RWPE1 (cell line): ENCODE results near the gene GHDC.
"Not testable (repeated sequence)": the region's sequence is repeated elsewhere in the genome, so short reads cannot be mapped to it uniquely, and the experiment has no call there.

Source experiments
- CTCF ChIA-PET: fragments of 350-600 bp; sonication (Branson Sonifier 250); formaldehyde crosslinking; extraction: SDS; loops from one replicate; lab custom pipeline; 2021; lab: Yijun Ruan, JAX
- POLR2A ChIA-PET: fragments of 400-600 bp; formaldehyde crosslinking; extraction: SDS; loops from one replicate; lab custom pipeline; 2020; ENCODE audit warnings: antibody characterized with exemption; ENCODE audit not compliant: low non-redundant PET; lab: Yijun Ruan, JAX
- DNase-seq: peaks from one replicate; pipeline ENCODE4 v3.0.0; 2012; ENCODE audit warnings: low spot score
- H3K27ac ChIP-seq: fragments of 450-650 bp; 2 replicates; pipeline ENCODE4 v1.5.1; 2017
- TF ChIP-seq, protein P1 (sequence below): fragments of 450-650 bp; conservative IDR thresholded peaks from 2 replicates; pipeline ENCODE4 v1.5.1; 2017; ENCODE audit warnings: low read depth, mild to moderate bottlenecking

GHDC gene

DNA sequence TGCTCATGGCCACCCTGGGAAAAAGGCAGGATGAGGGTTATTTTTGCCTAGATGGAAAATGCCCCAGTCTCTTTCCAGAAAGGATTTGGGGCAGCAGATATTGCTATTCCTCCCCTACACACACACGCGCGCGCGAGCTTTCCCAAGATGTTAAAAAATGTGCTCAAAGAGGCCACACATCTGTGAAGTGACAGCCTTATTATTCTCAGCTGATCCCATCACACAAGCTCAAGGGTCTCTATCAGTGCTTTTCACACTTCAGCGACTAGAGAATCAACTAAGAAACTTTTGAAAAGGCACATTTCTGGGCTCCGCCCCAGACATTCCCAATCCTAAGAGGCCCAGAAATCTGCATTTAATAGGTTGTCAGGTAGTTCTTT is 33.8 kb downstream of the GHDC start:
- CTCF ChIA-PET = interaction anchor here (0.6 kb wide), 2 partner anchors 41 to 373 kb away, joined by 3 to 4 read pairs; no protein-coding TSS in a partner anchor
- no peak overlapping the region for H3K27ac ChIP-seq
- POLR2A ChIA-PET = no interaction called here
- no peak for DNase-seq
- TF ChIP-seq, protein P1, sequence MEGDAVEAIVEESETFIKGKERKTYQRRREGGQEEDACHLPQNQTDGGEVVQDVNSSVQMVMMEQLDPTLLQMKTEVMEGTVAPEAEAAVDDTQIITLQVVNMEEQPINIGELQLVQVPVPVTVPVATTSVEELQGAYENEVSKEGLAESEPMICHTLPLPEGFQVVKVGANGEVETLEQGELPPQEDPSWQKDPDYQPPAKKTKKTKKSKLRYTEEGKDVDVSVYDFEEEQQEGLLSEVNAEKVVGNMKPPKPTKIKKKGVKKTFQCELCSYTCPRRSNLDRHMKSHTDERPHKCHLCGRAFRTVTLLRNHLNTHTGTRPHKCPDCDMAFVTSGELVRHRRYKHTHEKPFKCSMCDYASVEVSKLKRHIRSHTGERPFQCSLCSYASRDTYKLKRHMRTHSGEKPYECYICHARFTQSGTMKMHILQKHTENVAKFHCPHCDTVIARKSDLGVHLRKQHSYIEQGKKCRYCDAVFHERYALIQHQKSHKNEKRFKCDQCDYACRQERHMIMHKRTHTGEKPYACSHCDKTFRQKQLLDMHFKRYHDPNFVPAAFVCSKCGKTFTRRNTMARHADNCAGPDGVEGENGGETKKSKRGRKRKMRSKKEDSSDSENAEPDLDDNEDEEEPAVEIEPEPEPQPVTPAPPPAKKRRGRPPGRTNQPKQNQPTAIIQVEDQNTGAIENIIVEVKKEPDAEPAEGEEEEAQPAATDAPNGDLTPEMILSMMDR = no peak

GRCh38 chr17:42159796-42160530 is 34.3 kb downstream of the GHDC start:
- POLR2A ChIA-PET = interaction anchor here (0.6 kb wide), 1 partner anchor 154 kb away, joined by 3 read pairs; no protein-coding TSS in a partner anchor
- H3K27ac ChIP-seq = no peak overlapping the region
- TF ChIP-seq, protein P1 = no peak
- CTCF ChIA-PET = interaction anchor here (0.6 kb wide), 1 partner anchor 41 kb away, joined by 3 read pairs; no protein-coding TSS in a partner anchor
- DNase-seq = no peak

- CTCF ChIA-PET = no interaction called here
- TF ChIP-seq, protein P1 = no peak
- peak overlapping the region; percentile 68 for H3K27ac ChIP-seq
- no peak for DNase-seq
- POLR2A ChIA-PET = no interaction called here
Observed at GRCh38 chr17:42155614-42156045, 38.7 kb downstream of the GHDC start.

- DNase-seq = no peak
- CTCF ChIA-PET = no interaction called here
- TF ChIP-seq, protein P1 = no peak
- H3K27ac ChIP-seq = peak overlapping the region; percentile 68
- POLR2A ChIA-PET = no interaction called here
Observed at GRCh38 chr17:42153919-42154742, 40.2 kb downstream of the GHDC start.

- ChIA-PET POLR2A (no interaction called here), CTCF (no interaction called here)
- no peak for DNase-seq
- H3K27ac ChIP-seq = no peak overlapping the region
- TF ChIP-seq, protein P1 = no peak
Observed at GRCh38 chr17:42146911-42147607, 47.2 kb downstream of the GHDC start.

DNA sequence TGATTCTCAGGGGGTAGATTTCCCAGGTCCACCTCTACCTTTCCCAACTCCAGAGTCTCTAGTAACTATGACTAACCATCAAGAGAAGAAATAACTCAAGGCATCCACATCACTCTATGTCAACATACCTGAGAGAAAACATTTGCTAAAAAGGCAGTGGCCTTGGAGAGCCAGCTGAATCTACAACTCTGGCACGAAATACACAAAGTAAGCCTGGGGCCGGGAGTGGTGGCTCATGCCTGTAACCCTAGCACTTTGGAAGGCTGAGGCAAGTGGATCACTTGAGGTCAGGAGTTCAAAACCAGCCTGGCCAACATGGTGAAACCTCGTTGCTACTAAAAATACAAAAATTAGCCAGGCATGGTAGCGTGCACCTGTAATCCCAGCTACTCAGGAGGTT is 51.2 kb downstream of the GHDC start:
- CTCF ChIA-PET = interaction anchor here (1.0 kb wide), 1 partner anchor 11 kb away, joined by 4 read pairs; no protein-coding TSS in a partner anchor
- H3K27ac ChIP-seq, DNase-seq, POLR2A ChIA-PET: not testable (repeated sequence)
